ENCODE data around the gene PGA5. TPM values are rescaled to one million over a fixed set of nuclear protein-coding genes. Genes with fewer than 3 reads are reported as not detected.

Gene PGA5
- total RNA-seq, 3 donors from 2014 or later (not counting 1 experiment from before 2014, with no cell fraction given), result not detected

- intact Hi-C loops (cut with micrococcal nuclease), result no loop called here
- H3K27ac Mint-ChIP-seq, result no peak overlapping the region
- Histone ChIP-seq H3K4me3 (ENCODE audit: low read length) (no peak overlapping the region), H3K9me3 (ENCODE audit: control insufficient read depth, insufficient read depth, low read length) (no peaks in the 10 kb centered on the region), H3K4me1 (ENCODE audit: control insufficient read depth, insufficient read depth, low read length) (no peaks in the 10 kb centered on the region), H3K27ac (ENCODE audit: low read length) (no peak overlapping the region), H3K27me3 (ENCODE audit: control insufficient read depth, insufficient read depth, low read length) (no peaks in the 10 kb centered on the region), H3K36me3 (ENCODE audit: control insufficient read depth, insufficient read depth, low read length) (no peaks in the 10 kb centered on the region)
- ATAC-seq, result peak; percentile 69 to 89 (median 80)
- H3K36me3 Mint-ChIP-seq, result no peaks in the 10 kb centered on the region
- peak; percentile 71 for TF ChIP-seq CTCF (IDR thresholded peaks at IDR 0.05)
- no peaks in the 10 kb centered on the region for H3K4me1 Mint-ChIP-seq
- H3K9me3 Mint-ChIP-seq, result no peaks in the 10 kb centered on the region
- DNase-seq, result peak; percentile 46 to 74
- H3K27me3 Mint-ChIP-seq (ENCODE audit: low read depth in 2 of 2), result peaks cover 0 to 2% of the 10 kb centered on the region in 2 donors
- 67% methylated on average over 12 of the region's 12 CpGs for WGBS (ENCODE audit: insufficient coverage)
- H3K4me3 Mint-ChIP-seq, result no peak overlapping the region
Measured at GRCh38 chr11:61254403-61255025, 13.5 kb downstream of the PGA5 start.

DNA sequence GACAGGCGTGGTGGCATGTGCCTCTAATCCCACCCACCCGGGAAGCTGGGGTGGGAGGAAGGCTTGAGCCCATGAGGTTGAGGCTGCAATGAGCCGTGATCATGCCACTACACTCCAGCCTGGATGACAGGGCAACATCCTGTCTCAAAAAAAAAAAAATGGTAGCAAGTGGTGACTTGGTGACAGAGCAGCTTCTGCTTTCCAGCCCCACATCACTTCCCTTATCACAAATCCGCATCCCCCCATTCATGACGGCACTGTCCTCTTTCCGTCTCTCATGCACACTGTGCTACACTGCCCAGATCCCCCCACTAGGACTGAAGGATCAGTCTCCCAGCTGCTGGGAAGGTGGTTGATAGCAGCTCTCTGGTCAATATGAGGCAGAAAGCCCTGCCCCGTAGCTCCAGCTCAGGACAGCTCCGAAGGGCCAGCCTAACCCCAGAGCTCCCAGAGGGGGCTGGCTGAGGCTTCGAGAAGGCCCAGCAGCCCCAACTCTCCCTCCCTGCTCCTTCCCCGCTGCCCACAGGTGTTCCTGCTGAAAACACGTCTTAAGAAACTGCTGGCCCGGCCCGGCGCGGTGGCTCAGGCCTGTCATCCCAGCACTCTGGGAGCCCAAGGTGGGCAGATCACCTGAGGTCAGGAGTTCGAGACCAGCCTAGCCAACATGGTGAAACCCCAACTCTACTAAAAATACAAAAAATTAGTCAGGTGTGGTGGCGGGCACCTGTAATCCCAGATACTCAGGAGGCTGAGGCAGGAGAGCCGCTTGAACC lies 15.9 kb downstream of the PGA5 start:
- H3K27ac ChIP-seq (ENCODE audit: low read length), result no peak overlapping the region
- intact Hi-C loops (cut with micrococcal nuclease), result no loop called here
- no peak for TF ChIP-seq CTCF (IDR thresholded peaks at IDR 0.05)
- no peaks in the 10 kb centered on the region for H3K36me3 ChIP-seq (ENCODE audit: control insufficient read depth, insufficient read depth, low read length)
- H3K4me3 ChIP-seq (ENCODE audit: low read length), result no peak overlapping the region
- no peak overlapping the region for H3K27ac Mint-ChIP-seq
- H3K9me3 ChIP-seq (ENCODE audit: control insufficient read depth, insufficient read depth, low read length), result no peaks in the 10 kb centered on the region
- no peaks in the 10 kb centered on the region for H3K27me3 ChIP-seq (ENCODE audit: control insufficient read depth, insufficient read depth, low read length)
- DNase-seq (no peak), ATAC-seq (no peak)
- WGBS (ENCODE audit: insufficient coverage), result 85% methylated on average over 18 of the region's 18 CpGs
- no peak overlapping the region for H3K4me3 Mint-ChIP-seq
- no peaks in the 10 kb centered on the region for H3K9me3 Mint-ChIP-seq
- peaks cover 0 to 4% of the 10 kb centered on the region in 2 donors for H3K27me3 Mint-ChIP-seq (ENCODE audit: low read depth in 2 of 2)
- H3K4me1 Mint-ChIP-seq, result no peaks in the 10 kb centered on the region
- H3K4me1 ChIP-seq (ENCODE audit: control insufficient read depth, insufficient read depth, low read length), result no peaks in the 10 kb centered on the region
- no peaks in the 10 kb centered on the region for H3K36me3 Mint-ChIP-seq

- H3K27me3 ChIP-seq (ENCODE audit: control insufficient read depth, insufficient read depth, low read length), result no peaks in the 10 kb centered on the region
- ATAC-seq (no peak), DNase-seq (no peak)
- no peaks in the 10 kb centered on the region for H3K36me3 ChIP-seq (ENCODE audit: control insufficient read depth, insufficient read depth, low read length)
- H3K4me3 ChIP-seq (ENCODE audit: low read length), result no peak overlapping the region
- intact Hi-C loops (cut with micrococcal nuclease), result no loop called here
- no peak overlapping the region for H3K4me3 Mint-ChIP-seq
- H3K4me1 Mint-ChIP-seq, result no peaks in the 10 kb centered on the region
- no peak overlapping the region for H3K27ac ChIP-seq (ENCODE audit: low read length)
- no peaks in the 10 kb centered on the region for H3K9me3 ChIP-seq (ENCODE audit: control insufficient read depth, insufficient read depth, low read length)
- WGBS (ENCODE audit: insufficient coverage), result 87% methylated on average over 9 of the region's 9 CpGs
- no peak overlapping the region for H3K27ac Mint-ChIP-seq
- H3K27me3 Mint-ChIP-seq (ENCODE audit: low read depth in 2 of 2), result peaks cover 0 to 2% of the 10 kb centered on the region in 2 donors
- H3K9me3 Mint-ChIP-seq, result no peaks in the 10 kb centered on the region
- no peaks in the 10 kb centered on the region for H3K4me1 ChIP-seq (ENCODE audit: control insufficient read depth, insufficient read depth, low read length)
- no peaks in the 10 kb centered on the region for H3K36me3 Mint-ChIP-seq
- no peak for TF ChIP-seq CTCF (IDR thresholded peaks at IDR 0.05)
Measured at GRCh38 chr11:61258546-61258945, 17.6 kb downstream of the PGA5 start.
